ENCODE results near the gene ADCY4. TPM values are rescaled to one million over a fixed set of nuclear protein-coding genes. Genes with fewer than 3 reads are reported as not detected.

ADCY4 gene
- total RNA-seq, 1 donor from 2014 or later, result 42.7 TPM

DNA sequence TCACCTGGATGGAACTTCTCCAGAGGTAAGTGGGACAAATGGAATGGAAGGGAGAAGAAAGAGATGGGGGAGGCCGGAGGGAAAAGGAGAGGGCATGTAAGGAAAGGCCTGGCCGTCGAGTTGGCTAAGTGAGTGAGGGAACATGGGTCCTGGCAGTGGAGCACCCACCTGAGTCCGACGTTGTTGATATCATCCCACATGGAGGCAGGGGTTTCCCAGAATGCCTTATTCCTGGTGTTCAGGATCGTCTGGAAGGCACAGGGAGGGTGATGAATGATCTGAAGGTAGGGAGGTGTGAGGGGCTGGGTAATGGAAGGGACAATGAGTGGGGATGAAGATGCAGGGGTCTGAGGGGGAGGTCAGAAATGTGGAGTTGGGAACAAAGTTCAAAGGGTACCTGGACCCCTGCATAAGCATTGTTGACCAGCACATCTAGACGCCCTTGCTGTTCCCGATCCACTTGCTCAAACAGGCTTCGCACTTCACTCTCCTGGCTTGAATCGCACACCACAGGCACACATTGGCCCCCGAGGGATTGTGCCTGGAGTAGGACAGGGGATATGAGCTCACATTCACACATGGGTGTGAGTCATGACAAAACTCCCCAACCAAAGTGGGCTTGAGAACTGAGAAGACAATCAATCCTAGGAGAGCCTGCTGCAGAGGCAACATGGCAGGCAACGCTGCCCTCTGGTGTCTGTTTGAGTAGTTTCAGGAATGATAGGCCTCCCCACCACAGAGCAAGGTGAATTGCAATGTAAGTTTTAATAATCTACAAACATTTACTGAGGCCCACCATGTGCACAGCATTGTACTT lies 38.3 kb downstream of the ADCY4 start:
- no peaks in the 10 kb centered on the region for H3K27me3 ChIP-seq (ENCODE audit: low read depth)
- TF ChIP-seq, protein P1, sequence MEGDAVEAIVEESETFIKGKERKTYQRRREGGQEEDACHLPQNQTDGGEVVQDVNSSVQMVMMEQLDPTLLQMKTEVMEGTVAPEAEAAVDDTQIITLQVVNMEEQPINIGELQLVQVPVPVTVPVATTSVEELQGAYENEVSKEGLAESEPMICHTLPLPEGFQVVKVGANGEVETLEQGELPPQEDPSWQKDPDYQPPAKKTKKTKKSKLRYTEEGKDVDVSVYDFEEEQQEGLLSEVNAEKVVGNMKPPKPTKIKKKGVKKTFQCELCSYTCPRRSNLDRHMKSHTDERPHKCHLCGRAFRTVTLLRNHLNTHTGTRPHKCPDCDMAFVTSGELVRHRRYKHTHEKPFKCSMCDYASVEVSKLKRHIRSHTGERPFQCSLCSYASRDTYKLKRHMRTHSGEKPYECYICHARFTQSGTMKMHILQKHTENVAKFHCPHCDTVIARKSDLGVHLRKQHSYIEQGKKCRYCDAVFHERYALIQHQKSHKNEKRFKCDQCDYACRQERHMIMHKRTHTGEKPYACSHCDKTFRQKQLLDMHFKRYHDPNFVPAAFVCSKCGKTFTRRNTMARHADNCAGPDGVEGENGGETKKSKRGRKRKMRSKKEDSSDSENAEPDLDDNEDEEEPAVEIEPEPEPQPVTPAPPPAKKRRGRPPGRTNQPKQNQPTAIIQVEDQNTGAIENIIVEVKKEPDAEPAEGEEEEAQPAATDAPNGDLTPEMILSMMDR (IDR thresholded peaks at IDR 0.05), result peak; percentile 81
- H3K4me1 ChIP-seq, result peaks cover 31% of the 10 kb centered on the region
- H3K4me3 ChIP-seq, result no peak overlapping the region
- intact Hi-C loops (cut with DNase I), result loop anchor here (10.0 kb wide), 1 partner anchor 52 kb away; the partner anchor contains the start of gene TINF2
- H3K36me3 ChIP-seq, result peaks cover 57% of the 10 kb centered on the region
- H3K9me3 ChIP-seq, result no peaks in the 10 kb centered on the region
- peak; percentile 75 to 81 for ATAC-seq
- DNase-seq, result peak; percentile 72
- peak overlapping the region; percentile 38 for H3K27ac ChIP-seq

DNA sequence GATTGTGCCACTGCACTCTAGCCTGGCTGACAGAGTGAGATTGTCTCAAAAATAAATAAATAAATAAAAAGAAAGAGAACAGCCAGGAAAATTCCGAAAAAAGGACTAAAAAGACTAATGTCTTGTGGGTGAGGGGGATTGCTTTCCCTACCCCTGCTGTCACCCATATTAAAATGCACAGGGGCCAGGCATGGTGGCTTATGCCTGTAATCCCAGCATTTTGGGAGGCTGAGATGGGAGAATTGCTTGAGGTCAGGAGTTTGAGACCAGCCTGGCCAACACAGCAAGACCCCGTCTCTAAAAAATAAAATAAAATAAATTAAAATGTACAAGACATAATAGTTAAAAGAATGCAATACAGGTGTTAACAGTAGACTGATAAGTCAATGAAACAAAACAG lies 41.3 kb downstream of the ADCY4 start:
- intact Hi-C loops (cut with DNase I), result loop anchor here (10.0 kb wide), 1 partner anchor 49 kb away; the partner anchor contains the start of gene TINF2
- H3K9me3 ChIP-seq, result no peaks in the 10 kb centered on the region
- ATAC-seq (no peak), DNase-seq (no peak)
- H3K4me3 ChIP-seq, result no peak overlapping the region
- no peaks in the 10 kb centered on the region for H3K27me3 ChIP-seq (ENCODE audit: low read depth)
- TF ChIP-seq, protein P1 (IDR thresholded peaks at IDR 0.05), result no peak
- peaks cover 13% of the 10 kb centered on the region for H3K4me1 ChIP-seq
- H3K36me3 ChIP-seq, result peaks cover 77% of the 10 kb centered on the region
- H3K27ac ChIP-seq, result no peak overlapping the region

DNA sequence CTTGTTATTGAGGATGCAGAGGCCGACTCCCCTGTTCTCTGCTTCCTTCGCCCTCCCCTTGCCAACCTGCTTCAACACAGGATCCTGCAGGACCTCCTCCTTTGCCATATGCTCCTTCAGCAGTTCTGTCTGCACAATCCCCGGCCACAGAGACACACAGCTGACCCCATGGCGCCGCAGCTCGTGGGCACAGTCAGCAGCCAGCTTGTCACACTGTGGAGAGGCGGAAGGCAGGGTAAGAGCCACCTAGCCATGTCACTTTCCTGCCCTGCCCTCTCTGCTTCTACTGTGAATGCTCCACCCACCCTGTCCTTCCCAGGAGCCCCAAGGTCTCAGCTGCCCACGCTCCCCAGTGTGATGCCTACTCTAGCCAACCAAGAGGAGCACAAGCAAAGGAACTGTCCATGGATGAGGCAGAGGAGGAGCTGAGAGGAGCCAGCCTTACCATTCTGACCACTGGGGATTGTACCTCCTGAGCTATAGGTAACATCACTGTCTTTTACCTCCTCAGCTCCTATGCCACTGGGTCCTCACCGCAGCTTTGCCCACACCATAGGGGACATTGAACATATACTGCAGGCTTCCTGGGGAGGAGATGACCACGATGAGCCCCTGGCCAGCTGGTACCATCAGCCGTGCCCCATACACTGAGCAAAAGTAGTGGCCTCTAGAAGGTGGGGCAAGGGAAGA lies 42.6 kb downstream of the ADCY4 start:
- Histone ChIP-seq H3K27ac (no peak overlapping the region), H3K27me3 (ENCODE audit: low read depth) (no peaks in the 10 kb centered on the region), H3K9me3 (no peaks in the 10 kb centered on the region), H3K36me3 (peaks cover 77% of the 10 kb centered on the region), H3K4me1 (peaks cover 9% of the 10 kb centered on the region), H3K4me3 (no peak overlapping the region)
- intact Hi-C loops (cut with DNase I), result loop anchor here (10.0 kb wide), 1 partner anchor 47 kb away; the partner anchor contains the start of gene TINF2
- ATAC-seq, result no peak
- TF ChIP-seq, protein P1 (IDR thresholded peaks at IDR 0.05), result no peak
- no peak for DNase-seq

DNA sequence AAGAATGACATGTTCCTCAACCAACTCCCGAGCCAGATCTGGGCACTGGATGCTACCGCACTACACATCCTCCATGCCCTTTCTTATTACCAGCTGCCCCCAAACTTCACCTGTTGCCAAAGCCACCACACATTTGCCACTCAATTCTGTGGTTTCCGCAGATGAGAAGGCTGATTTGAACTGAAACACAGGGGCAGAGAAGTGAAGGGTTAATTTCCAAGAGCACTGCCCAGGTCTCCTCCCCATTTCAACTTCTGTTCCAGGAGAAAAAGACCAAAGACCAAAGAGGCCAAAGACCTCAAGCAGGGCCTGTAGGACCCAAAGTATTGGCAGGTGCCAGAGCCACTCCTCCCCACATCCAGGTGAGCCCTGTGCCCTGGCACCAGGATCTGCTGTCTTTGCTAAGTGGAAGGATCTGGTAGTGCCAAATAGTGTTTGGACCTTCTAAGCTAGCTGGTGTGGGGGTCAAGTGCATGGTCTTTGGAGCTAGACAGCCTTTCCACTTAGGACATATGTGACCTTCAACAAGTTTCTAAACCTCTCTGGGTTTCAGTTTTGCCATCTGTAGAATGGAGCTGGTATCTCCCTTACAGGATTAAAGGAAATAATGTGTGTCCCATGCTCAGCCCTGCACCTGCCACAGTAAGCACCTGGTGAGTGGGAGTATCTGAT lies 43.3 kb downstream of the ADCY4 start:
- no peaks in the 10 kb centered on the region for H3K9me3 ChIP-seq
- TF ChIP-seq, protein P1 (IDR thresholded peaks at IDR 0.05), result no peak
- H3K4me1 ChIP-seq, result peaks cover 2% of the 10 kb centered on the region
- intact Hi-C loops (cut with DNase I), result loop anchor here (10.0 kb wide), 1 partner anchor 47 kb away; the partner anchor contains the start of gene TINF2
- H3K27me3 ChIP-seq (ENCODE audit: low read depth), result no peaks in the 10 kb centered on the region
- no peak for DNase-seq
- peaks cover 75% of the 10 kb centered on the region for H3K36me3 ChIP-seq
- no peak overlapping the region for H3K4me3 ChIP-seq
- H3K27ac ChIP-seq, result no peak overlapping the region
- no peak for ATAC-seq

DNA sequence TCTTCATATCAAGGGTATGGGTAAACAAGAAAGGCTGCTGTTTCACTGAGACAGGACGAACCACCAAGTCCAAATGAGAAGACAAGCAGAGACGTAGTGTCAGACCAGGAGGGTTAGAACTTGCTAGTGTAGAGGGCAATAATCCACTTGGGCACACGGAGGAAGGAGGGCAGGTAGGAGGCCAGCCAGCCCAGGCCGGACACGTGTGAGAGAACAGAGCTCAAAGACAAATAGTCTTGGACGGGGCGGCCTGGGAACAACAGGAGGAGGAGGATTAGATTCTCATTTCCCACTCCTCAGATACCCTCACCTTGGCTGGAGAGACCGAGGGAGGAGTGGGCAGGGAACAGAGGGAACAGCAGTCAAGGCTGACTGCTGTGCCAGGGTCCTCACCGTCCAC lies 44.1 kb downstream of the ADCY4 start:
- intact Hi-C loops (cut with DNase I), result loop anchor here (10.0 kb wide), 1 partner anchor 46 kb away; the partner anchor contains the start of gene TINF2

More for the DNA sequence above, 44.1 kb downstream of the ADCY4 start:
- ATAC-seq (no peak), DNase-seq (no peak)
- Histone ChIP-seq H3K27ac (no peak overlapping the region), H3K4me1 (no peaks in the 10 kb centered on the region), H3K36me3 (peaks cover 66% of the 10 kb centered on the region), H3K9me3 (no peaks in the 10 kb centered on the region), H3K27me3 (ENCODE audit: low read depth) (no peaks in the 10 kb centered on the region), H3K4me3 (no peak overlapping the region)
- TF ChIP-seq, protein P1 (IDR thresholded peaks at IDR 0.05), result no peak
